ENCODE measurements around the gene HOXD3. TPM values are rescaled to one million over a fixed set of nuclear protein-coding genes. Genes with fewer than 3 reads are reported as not detected.

The HOXD3 gene
- total RNA-seq, 2 donors from 2014 or later: 2.2 to 5.3 TPM

GRCh38 chr2:176128982-176129796 is 27.9 kb upstream of the HOXD3 start, which contains the start of gene HOXD8:
Gene HOXD8, plus strand, starts transcription at chr2:176129705. Its CDS starts 662 bp downstream, at chr2:176130367.
- H3K27me3 ChIP-seq (replicated peaks; ENCODE audit: insufficient read depth): no peaks in the 10 kb centered on the region
- intact Hi-C loops (cut with DNase I): loop anchor here (5.0 to 10.0 kb wide), 2 partner anchors 686 to 1018 kb away; no protein-coding TSS in a partner anchor
- peak in 1 of 4 experiments; percentile 20 for TF ChIP-seq CTCF (IDR thresholded peaks at IDR 0.05)
- TF ChIP-seq POLR2A (IDR thresholded peaks at IDR 0.05): no peak
- peak; percentile 48 for TF ChIP-seq POLR2AphosphoS5 (IDR thresholded peaks at IDR 0.05)
- H3K4me1 ChIP-seq (replicated peaks): no peaks in the 10 kb centered on the region
- no peaks in the 10 kb centered on the region for H3K36me3 ChIP-seq
- WGBS: 4% methylated on average over 64 of the region's 64 CpGs
- H3K27ac ChIP-seq: peak within 1 kb of the TSS; percentile 72 to 81
- H3K9me3 ChIP-seq: no peaks in the 10 kb centered on the region
- DNase-seq (ENCODE audit: low spot score): no peak
- peak within 1 kb of the TSS; percentile 39 to 52 for H3K4me3 ChIP-seq

GRCh38 chr2:176129813-176130146 is 27.3 kb upstream of the HOXD3 start:
- 2% methylated on average over 43 of the region's 43 CpGs for WGBS
- Histone ChIP-seq H3K9me3 (no peaks in the 10 kb centered on the region), H3K27ac (peak overlapping the region; percentile 72 to 81), H3K4me1 (replicated peaks) (no peaks in the 10 kb centered on the region), H3K36me3 (no peaks in the 10 kb centered on the region), H3K4me3 (peak overlapping the region; percentile 39 to 52), H3K27me3 (replicated peaks; ENCODE audit: insufficient read depth) (no peaks in the 10 kb centered on the region)
- intact Hi-C loops (cut with DNase I): loop anchor here (5.0 to 10.0 kb wide), 2 partner anchors 685 to 1018 kb away; no protein-coding TSS in a partner anchor
- TF ChIP-seq POLR2AphosphoS5 (IDR thresholded peaks at IDR 0.05) (no peak), POLR2A (IDR thresholded peaks at IDR 0.05) (no peak), CTCF (IDR thresholded peaks at IDR 0.05) (no peak)
- DNase-seq (ENCODE audit: low spot score): no peak

- Histone ChIP-seq H3K36me3 (no peaks in the 10 kb centered on the region), H3K9me3 (no peaks in the 10 kb centered on the region), H3K27me3 (replicated peaks; ENCODE audit: insufficient read depth) (no peaks in the 10 kb centered on the region), H3K27ac (peak overlapping the region; percentile 72 to 81), H3K4me3 (peak overlapping the region; percentile 39 to 52), H3K4me1 (replicated peaks) (no peaks in the 10 kb centered on the region)
- no peak for DNase-seq (ENCODE audit: low spot score)
- no peak for TF ChIP-seq POLR2A (IDR thresholded peaks at IDR 0.05)
- no peak for TF ChIP-seq POLR2AphosphoS5 (IDR thresholded peaks at IDR 0.05)
- no peak for TF ChIP-seq CTCF (IDR thresholded peaks at IDR 0.05)
- WGBS: 2% methylated on average over 35 of the region's 100 CpGs
- intact Hi-C loops (cut with DNase I): no loop called here
Observed at GRCh38 chr2:176130147-176130956, 26.8 kb upstream of the HOXD3 start.

- intact Hi-C loops (cut with DNase I): no loop called here
- DNase-seq (ENCODE audit: low spot score): no peak
- Histone ChIP-seq H3K9me3 (no peaks in the 10 kb centered on the region), H3K27me3 (replicated peaks; ENCODE audit: insufficient read depth) (no peaks in the 10 kb centered on the region), H3K27ac (peak overlapping the region; percentile 72 to 81), H3K4me1 (replicated peaks) (no peaks in the 10 kb centered on the region), H3K36me3 (no peaks in the 10 kb centered on the region), H3K4me3 (peak overlapping the region; percentile 39 to 52)
- TF ChIP-seq POLR2A (IDR thresholded peaks at IDR 0.05): no peak
- TF ChIP-seq POLR2AphosphoS5 (IDR thresholded peaks at IDR 0.05): no peak
- TF ChIP-seq CTCF (IDR thresholded peaks at IDR 0.05): no peak
- 49% methylated on average over 15 of the region's 15 CpGs for WGBS
Observed at GRCh38 chr2:176130957-176131847, 25.9 kb upstream of the HOXD3 start.
